22Rv1 (cell line): Measurements from ENCODE around the gene RSF1.
"Not testable (repeated sequence)": the region's sequence is repeated elsewhere in the genome, so short reads cannot be mapped to it uniquely, and the experiment has no call there.

Experiments
- H3K27ac ChIP-seq: fragments of 450-650 bp; 2 replicates; pipeline ENCODE4 v1.5.1; 2017
- ZFX ChIP-seq: fragments of 450-650 bp; IDR thresholded peaks from 2 replicates; pipeline ENCODE4 v1.6.1; 2017; ENCODE audit warnings: antibody characterized with exemption, borderline replicate concordance
- TF ChIP-seq, protein P1 (sequence below): fragments of 450-650 bp; IDR thresholded peaks from 2 replicates; pipeline ENCODE4 v1.5.1; 2017; ENCODE audit warnings: mild to moderate bottlenecking

Gene RSF1, protein sequence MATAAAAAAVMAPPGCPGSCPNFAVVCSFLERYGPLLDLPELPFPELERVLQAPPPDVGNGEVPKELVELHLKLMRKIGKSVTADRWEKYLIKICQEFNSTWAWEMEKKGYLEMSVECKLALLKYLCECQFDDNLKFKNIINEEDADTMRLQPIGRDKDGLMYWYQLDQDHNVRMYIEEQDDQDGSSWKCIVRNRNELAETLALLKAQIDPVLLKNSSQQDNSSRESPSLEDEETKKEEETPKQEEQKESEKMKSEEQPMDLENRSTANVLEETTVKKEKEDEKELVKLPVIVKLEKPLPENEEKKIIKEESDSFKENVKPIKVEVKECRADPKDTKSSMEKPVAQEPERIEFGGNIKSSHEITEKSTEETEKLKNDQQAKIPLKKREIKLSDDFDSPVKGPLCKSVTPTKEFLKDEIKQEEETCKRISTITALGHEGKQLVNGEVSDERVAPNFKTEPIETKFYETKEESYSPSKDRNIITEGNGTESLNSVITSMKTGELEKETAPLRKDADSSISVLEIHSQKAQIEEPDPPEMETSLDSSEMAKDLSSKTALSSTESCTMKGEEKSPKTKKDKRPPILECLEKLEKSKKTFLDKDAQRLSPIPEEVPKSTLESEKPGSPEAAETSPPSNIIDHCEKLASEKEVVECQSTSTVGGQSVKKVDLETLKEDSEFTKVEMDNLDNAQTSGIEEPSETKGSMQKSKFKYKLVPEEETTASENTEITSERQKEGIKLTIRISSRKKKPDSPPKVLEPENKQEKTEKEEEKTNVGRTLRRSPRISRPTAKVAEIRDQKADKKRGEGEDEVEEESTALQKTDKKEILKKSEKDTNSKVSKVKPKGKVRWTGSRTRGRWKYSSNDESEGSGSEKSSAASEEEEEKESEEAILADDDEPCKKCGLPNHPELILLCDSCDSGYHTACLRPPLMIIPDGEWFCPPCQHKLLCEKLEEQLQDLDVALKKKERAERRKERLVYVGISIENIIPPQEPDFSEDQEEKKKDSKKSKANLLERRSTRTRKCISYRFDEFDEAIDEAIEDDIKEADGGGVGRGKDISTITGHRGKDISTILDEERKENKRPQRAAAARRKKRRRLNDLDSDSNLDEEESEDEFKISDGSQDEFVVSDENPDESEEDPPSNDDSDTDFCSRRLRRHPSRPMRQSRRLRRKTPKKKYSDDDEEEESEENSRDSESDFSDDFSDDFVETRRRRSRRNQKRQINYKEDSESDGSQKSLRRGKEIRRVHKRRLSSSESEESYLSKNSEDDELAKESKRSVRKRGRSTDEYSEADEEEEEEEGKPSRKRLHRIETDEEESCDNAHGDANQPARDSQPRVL (N-terminal part only)

DNA sequence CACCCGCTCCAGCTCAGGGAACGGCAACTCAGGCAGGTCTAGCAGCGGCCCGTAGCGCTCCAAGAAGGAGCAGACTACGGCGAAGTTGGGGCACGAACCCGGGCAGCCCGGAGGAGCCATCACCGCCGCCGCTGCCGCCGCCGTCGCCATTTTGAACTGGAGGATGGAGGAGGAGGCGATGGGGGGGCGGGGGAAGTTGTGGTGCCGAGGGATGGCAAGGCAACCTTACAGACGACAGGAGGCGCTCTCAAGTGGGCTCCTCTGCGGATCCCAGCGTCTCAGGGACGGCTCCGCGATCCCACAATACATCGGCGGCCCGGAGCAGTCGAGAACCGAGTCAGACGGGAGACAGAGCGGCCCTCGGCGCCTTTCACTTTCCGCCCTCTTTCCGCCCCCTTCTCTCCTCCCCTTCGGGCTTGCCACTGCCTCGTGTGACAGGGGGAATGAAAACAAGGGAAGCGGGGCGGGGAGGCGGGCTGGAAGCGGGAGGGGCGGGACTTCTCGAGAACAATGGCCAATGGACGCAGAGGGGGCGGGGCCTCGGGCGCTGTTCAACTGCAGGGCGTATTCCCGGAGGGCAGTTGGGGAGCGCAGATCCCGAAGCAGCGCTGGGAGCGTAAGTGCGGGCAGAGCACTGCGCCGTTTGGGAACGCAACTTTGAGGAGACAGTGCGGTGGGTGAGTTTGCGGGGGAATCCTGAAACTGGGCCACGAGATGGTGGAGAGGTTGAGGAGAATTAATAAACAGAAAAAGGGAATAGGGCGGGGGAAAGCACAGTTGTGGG lies at the start of gene RSF1, which contains the start of gene AAMDC:
TSS of gene RSF1 (minus strand) at position 158 of the 784 bp plus-strand sequence. CDS start at position 150, 8 bp downstream.
TSS of gene AAMDC (plus strand) at position 580 of the 784 bp plus-strand sequence. CDS start 21,353 bp downstream, outside the sequence.
- peak within 1 kb of the TSS; percentile 88 for H3K27ac ChIP-seq
- no peak for TF ChIP-seq ZFX
- TF ChIP-seq, protein P1, sequence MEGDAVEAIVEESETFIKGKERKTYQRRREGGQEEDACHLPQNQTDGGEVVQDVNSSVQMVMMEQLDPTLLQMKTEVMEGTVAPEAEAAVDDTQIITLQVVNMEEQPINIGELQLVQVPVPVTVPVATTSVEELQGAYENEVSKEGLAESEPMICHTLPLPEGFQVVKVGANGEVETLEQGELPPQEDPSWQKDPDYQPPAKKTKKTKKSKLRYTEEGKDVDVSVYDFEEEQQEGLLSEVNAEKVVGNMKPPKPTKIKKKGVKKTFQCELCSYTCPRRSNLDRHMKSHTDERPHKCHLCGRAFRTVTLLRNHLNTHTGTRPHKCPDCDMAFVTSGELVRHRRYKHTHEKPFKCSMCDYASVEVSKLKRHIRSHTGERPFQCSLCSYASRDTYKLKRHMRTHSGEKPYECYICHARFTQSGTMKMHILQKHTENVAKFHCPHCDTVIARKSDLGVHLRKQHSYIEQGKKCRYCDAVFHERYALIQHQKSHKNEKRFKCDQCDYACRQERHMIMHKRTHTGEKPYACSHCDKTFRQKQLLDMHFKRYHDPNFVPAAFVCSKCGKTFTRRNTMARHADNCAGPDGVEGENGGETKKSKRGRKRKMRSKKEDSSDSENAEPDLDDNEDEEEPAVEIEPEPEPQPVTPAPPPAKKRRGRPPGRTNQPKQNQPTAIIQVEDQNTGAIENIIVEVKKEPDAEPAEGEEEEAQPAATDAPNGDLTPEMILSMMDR: peak; percentile 67

DNA sequence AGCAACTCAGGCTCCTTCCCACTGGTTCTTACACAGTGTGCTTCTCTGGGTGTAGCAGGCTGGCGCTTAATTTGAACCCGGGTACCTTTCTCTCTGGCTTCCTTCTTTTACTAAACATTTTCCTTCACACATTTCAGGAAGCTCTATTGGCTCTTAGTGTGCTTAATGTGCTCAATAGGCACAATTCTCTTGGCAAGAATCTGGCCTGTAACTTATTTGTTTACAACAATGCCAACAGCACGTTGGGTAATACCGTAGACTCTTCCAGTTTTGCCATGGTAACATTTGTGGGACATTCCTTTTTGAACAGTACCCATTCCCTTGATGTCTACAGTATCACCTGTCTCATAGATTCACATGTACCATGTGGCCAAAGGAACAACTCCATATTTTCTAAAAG lies 48.2 kb upstream of the RSF1 start:
- no peak for TF ChIP-seq ZFX
- TF ChIP-seq, protein P1: no peak
- no peak overlapping the region for H3K27ac ChIP-seq

- TF ChIP-seq, protein P1: no peak
- TF ChIP-seq ZFX: no peak
- H3K27ac ChIP-seq: no peak overlapping the region
These were observed 45.8 kb upstream of the RSF1 start for GRCh38 chr11:77866336-77866735.

DNA sequence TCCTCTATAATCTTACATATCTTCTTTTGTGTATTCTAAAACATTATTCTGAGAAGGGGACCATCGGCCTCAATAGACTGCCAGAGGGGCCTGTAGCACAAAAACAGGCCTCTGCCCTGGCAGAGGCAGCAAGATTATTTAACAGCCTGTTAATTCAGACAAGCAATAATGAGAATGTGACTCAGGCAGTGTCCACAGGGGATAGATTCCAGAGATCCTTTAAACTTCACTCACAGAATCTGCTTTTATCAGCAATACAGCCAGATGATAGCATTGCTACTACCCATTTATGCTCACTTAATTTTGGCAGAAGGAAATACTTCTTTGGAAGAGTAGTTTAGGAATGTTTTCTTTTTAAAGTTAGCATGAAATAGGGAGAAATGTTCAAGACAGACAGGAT lies 45.3 kb upstream of the RSF1 start:
- no peak for TF ChIP-seq ZFX
- TF ChIP-seq, protein P1: no peak
- H3K27ac ChIP-seq: no peak overlapping the region

DNA sequence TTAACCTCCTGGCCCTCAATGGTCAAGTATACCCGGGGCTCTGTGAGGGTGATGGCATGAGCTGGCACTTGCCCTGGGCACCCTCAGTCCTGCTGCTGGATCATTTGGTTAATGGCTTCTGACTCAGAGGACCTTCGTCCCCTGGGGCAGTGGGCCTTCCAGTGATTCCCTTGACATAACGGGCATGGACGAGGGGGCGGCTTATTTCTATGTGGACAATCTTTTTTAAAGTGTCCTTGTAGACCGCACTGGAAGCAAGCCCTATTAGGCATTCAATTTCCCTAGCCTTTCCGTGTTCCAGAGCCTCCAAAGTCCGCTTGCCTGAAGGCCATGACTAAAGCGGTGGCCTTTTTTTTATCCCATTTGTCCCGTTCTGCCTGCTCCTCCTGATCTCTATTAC lies 40.9 kb upstream of the RSF1 start:
- not testable (repeated sequence) for H3K27ac ChIP-seq

DNA sequence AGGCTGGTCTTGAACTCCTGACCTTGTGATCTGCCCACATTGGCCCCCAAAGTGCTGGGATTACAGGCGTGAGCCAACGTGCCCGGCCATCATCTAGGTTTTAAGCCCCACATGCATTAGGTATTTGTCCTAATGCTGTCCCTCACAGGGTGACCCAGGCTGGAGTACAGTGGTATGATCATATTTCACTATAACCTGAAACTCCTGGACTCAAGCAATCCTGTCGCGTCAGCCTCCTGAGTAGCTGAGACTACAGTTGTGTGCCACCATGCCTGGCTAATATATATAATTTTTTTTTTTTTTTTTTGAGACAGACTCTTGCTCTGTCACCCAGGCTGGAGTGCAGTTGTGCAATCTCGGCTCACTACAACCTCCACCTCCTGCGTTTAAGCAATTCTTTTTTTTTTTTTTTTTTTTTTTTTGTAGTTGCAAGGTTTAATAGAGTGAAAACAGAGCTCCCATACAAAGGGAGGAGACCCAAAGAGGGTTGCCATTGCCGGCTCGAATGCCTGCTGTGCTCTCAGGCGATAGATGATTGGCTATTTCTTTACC lies 37.5 kb upstream of the RSF1 start:
- H3K27ac ChIP-seq: not testable (repeated sequence)

DNA sequence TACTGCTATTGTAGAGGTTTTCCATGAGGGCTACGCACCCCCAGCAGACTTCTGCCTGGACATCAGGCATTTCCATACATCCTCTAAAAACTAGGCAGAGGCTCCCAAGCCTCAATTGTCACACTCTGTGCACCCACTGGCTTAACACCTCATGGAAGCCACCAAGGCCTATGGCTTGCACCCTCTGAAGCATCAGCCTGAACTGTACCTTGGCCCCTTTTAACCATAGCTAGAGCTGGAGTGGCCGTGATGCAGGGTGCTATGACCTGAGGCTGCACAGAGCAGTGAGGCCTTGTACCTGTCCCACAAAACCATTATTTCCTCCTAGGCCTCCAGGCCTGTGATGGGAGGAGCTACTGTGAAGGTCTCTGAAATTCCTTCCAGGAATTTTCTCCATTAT lies 34.3 kb upstream of the RSF1 start:
- TF ChIP-seq, protein P1: no peak
- no peak for TF ChIP-seq ZFX
- no peak overlapping the region for H3K27ac ChIP-seq
